WTC11 (cell line): ENCODE data around the gene GRM7. TPM values are rescaled to one million over a fixed set of nuclear protein-coding genes. Genes with fewer than 3 reads are reported as not detected.

ENCODE experiments used
- ATAC-seq: fragments of 200-7000 bp; cut with Tn5 transposase; 2 replicates; pipeline ENCODE4 v1.10.0; 2021; ENCODE audit warnings: mild to moderate bottlenecking, moderate library complexity
- CTCF ChIA-PET: fragments of 300-600 bp; sonication (Branson Sonifier 250); formaldehyde crosslinking; loops from one replicate; lab custom pipeline; 2021; ENCODE audit warnings: antibody characterized with exemption; lab: Charles Lee
- POLR2A ChIA-PET: fragments of 350-600 bp; sonication (Branson Sonifier 250); formaldehyde crosslinking; loops from one replicate; lab custom pipeline; 2021; ENCODE audit warnings: antibody characterized with exemption; lab: Charles Lee
- DNase-seq: peaks from one replicate; pipeline ENCODE4 v3.0.0; 2021; ENCODE audit warnings: low spot score
- H3K27ac Mint-ChIP-seq: 2 replicates; pipeline ENCODE4 v1.8.0; 2021; ENCODE audit warnings: mixed read lengths
- H3K27me3 Mint-ChIP-seq: 2 replicates; pipeline ENCODE4 v1.8.0; 2021; ENCODE audit warnings: low read depth, mild to moderate bottlenecking, moderate library complexity, mixed read lengths
- H3K36me3 Mint-ChIP-seq: 2 replicates; pipeline ENCODE4 v1.8.0; 2021; ENCODE audit warnings: mixed read lengths
- H3K4me1 Mint-ChIP-seq: 2 replicates; pipeline ENCODE4 v1.8.0; 2022; ENCODE audit warnings: mixed read lengths
- H3K4me3 Mint-ChIP-seq: 2 replicates; pipeline ENCODE4 v1.8.0; 2021; ENCODE audit warnings: mild to moderate bottlenecking, moderate library complexity, mixed read lengths
- H3K9me3 Mint-ChIP-seq: 2 replicates; pipeline ENCODE4 v1.8.0; 2021; ENCODE audit warnings: mixed read lengths
- ATF1 ChIP-seq: sonication (generic); formaldehyde crosslinking; IDR thresholded peaks from 2 replicates; pipeline ENCODE4 v1.8.1; 2023; ENCODE audit warnings: mild to moderate bottlenecking, moderate library complexity, missing genetic modification reagents
- ATF6 ChIP-seq: sonication (generic); formaldehyde crosslinking; IDR thresholded peaks from 2 replicates; pipeline ENCODE4 v1.8.1; 2023; ENCODE audit warnings: mild to moderate bottlenecking, missing genetic modification reagents
- E2F1 ChIP-seq: sonication (generic); formaldehyde crosslinking; IDR thresholded peaks from 2 replicates; pipeline ENCODE4 v1.8.0; 2022; ENCODE audit warnings: mild to moderate bottlenecking, missing genetic modification reagents
- GTF2I ChIP-seq: fragments of 250-450 bp; sonication (Bioruptor Pico); conservative IDR thresholded peaks from 2 replicates; pipeline ENCODE4 v1.4.0; 2021; ENCODE audit warnings: mild to moderate bottlenecking
- JUN ChIP-seq: sonication (generic); formaldehyde crosslinking; IDR thresholded peaks from 2 replicates; pipeline ENCODE4 v1.8.0; 2023; ENCODE audit warnings: mild to moderate bottlenecking, missing genetic modification reagents
- MXD4 ChIP-seq: fragments of 250-450 bp; sonication (Bioruptor Pico); IDR thresholded peaks from 2 replicates; pipeline ENCODE4 v1.8.0; 2021; ENCODE audit warnings: mild to moderate bottlenecking, moderate library complexity, borderline replicate concordance
- MYBL2 ChIP-seq: sonication (generic); formaldehyde crosslinking; IDR thresholded peaks from 2 replicates; pipeline ENCODE4 v1.8.1; 2023; ENCODE audit warnings: mild to moderate bottlenecking, moderate library complexity, missing genetic modification reagents
- NR1H2 ChIP-seq: sonication (generic); formaldehyde crosslinking; IDR thresholded peaks from 2 replicates; pipeline ENCODE4 v1.9.0; 2021; ENCODE audit warnings: mild to moderate bottlenecking, moderate library complexity, missing genetic modification reagents
- OVOL2 ChIP-seq: fragments of 250-450 bp; sonication (Bioruptor Pico); IDR thresholded peaks from 2 replicates; pipeline ENCODE4 v1.9.0; 2021; ENCODE audit warnings: mild to moderate bottlenecking, borderline replicate concordance
- RELA ChIP-seq: sonication (generic); formaldehyde crosslinking; IDR thresholded peaks from 2 replicates; pipeline ENCODE4 v1.8.1; 2022; ENCODE audit warnings: missing genetic modification reagents, mild to moderate bottlenecking, borderline replicate concordance
- SMAD3 ChIP-seq: sonication (generic); formaldehyde crosslinking; IDR thresholded peaks from 2 replicates; pipeline ENCODE4 v1.8.0; 2022; ENCODE audit warnings: missing genetic modification reagents, mild to moderate bottlenecking, borderline replicate concordance
- TEAD1 ChIP-seq: sonication (generic); formaldehyde crosslinking; IDR thresholded peaks from 2 replicates; pipeline ENCODE4 v1.8.0; 2022; ENCODE audit warnings: mild to moderate bottlenecking, missing genetic modification reagents
- TEAD4 ChIP-seq: sonication (generic); formaldehyde crosslinking; IDR thresholded peaks from 2 replicates; pipeline ENCODE4 v1.8.0; 2022; ENCODE audit warnings: mild to moderate bottlenecking, missing genetic modification reagents
- TP53 ChIP-seq: sonication (generic); formaldehyde crosslinking; IDR thresholded peaks from 2 replicates; pipeline ENCODE4 v1.8.1; 2023; ENCODE audit warnings: mild to moderate bottlenecking, missing genetic modification reagents
- USF1 ChIP-seq: sonication (generic); formaldehyde crosslinking; IDR thresholded peaks from 2 replicates; pipeline ENCODE4 v1.8.0; 2022; ENCODE audit warnings: mild to moderate bottlenecking, missing genetic modification reagents
- ZNF121 ChIP-seq: sonication (generic); formaldehyde crosslinking; IDR thresholded peaks from 2 replicates; pipeline ENCODE4 v1.8.0; 2023; ENCODE audit warnings: missing genetic modification reagents
- ZNF281 ChIP-seq: sonication (generic); formaldehyde crosslinking; IDR thresholded peaks from 2 replicates; pipeline ENCODE4 v1.8.0; 2023; ENCODE audit warnings: mild to moderate bottlenecking, missing genetic modification reagents
- ZNF317 ChIP-seq: sonication (generic); formaldehyde crosslinking; IDR thresholded peaks from 2 replicates; pipeline ENCODE4 v1.8.1; 2023; ENCODE audit warnings: low read depth, mild to moderate bottlenecking, moderate library complexity, missing genetic modification reagents, borderline replicate concordance
- ZNF423 ChIP-seq: fragments of 250-450 bp; sonication (Bioruptor Pico); IDR thresholded peaks from 2 replicates; pipeline ENCODE4 v2.1.2; 2022; ENCODE audit warnings: mild to moderate bottlenecking, moderate library complexity
- total RNA-seq: library from RNA; stranded (reverse); gene quantifications from 3 replicates; pipeline ENCODE4 v1.2.3, GENCODE V29; 2021
- TF ChIP-seq, protein P1 (sequence below): sonication (generic); formaldehyde crosslinking; IDR thresholded peaks from 2 replicates; pipeline ENCODE4 v1.8.1; 2023; ENCODE audit warnings: mild to moderate bottlenecking, missing genetic modification reagents, borderline replicate concordance
- TF ChIP-seq, protein P2 (sequence below): sonication (generic); formaldehyde crosslinking; IDR thresholded peaks from 2 replicates; pipeline ENCODE4 v1.8.1; 2022; ENCODE audit warnings: mild to moderate bottlenecking, missing genetic modification reagents, moderate library complexity, borderline replicate concordance
- TF ChIP-seq, protein P3 (sequence below): fragments of 250-450 bp; sonication (Bioruptor Pico); IDR thresholded peaks from 2 replicates; pipeline ENCODE4 v1.9.0; 2021; ENCODE audit warnings: mild to moderate bottlenecking

GRM7 gene
- total RNA-seq, 1 experiment from 2014 or later = 0.42 TPM

- no peak for TF ChIP-seq ATF6 (CRISPR knock-in tag)
- TF ChIP-seq, protein P1, sequence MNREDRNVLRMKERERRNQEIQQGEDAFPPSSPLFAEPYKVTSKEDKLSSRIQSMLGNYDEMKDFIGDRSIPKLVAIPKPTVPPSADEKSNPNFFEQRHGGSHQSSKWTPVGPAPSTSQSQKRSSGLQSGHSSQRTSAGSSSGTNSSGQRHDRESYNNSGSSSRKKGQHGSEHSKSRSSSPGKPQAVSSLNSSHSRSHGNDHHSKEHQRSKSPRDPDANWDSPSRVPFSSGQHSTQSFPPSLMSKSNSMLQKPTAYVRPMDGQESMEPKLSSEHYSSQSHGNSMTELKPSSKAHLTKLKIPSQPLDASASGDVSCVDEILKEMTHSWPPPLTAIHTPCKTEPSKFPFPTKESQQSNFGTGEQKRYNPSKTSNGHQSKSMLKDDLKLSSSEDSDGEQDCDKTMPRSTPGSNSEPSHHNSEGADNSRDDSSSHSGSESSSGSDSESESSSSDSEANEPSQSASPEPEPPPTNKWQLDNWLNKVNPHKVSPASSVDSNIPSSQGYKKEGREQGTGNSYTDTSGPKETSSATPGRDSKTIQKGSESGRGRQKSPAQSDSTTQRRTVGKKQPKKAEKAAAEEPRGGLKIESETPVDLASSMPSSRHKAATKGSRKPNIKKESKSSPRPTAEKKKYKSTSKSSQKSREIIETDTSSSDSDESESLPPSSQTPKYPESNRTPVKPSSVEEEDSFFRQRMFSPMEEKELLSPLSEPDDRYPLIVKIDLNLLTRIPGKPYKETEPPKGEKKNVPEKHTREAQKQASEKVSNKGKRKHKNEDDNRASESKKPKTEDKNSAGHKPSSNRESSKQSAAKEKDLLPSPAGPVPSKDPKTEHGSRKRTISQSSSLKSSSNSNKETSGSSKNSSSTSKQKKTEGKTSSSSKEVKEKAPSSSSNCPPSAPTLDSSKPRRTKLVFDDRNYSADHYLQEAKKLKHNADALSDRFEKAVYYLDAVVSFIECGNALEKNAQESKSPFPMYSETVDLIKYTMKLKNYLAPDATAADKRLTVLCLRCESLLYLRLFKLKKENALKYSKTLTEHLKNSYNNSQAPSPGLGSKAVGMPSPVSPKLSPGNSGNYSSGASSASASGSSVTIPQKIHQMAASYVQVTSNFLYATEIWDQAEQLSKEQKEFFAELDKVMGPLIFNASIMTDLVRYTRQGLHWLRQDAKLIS (CRISPR knock-in tag) = no peak
- TF ChIP-seq, protein P2, sequence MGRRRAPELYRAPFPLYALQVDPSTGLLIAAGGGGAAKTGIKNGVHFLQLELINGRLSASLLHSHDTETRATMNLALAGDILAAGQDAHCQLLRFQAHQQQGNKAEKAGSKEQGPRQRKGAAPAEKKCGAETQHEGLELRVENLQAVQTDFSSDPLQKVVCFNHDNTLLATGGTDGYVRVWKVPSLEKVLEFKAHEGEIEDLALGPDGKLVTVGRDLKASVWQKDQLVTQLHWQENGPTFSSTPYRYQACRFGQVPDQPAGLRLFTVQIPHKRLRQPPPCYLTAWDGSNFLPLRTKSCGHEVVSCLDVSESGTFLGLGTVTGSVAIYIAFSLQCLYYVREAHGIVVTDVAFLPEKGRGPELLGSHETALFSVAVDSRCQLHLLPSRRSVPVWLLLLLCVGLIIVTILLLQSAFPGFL (CRISPR knock-in tag) = no peak
- TF ChIP-seq TP53 (CRISPR knock-in tag) = no peak
- no peak for TF ChIP-seq TEAD1
- no peak for TF ChIP-seq ZNF281
- no peak for TF ChIP-seq GTF2I (CRISPR knock-in tag)
- no peak for TF ChIP-seq RELA (CRISPR knock-in tag)
- no peak for TF ChIP-seq ZNF121 (CRISPR knock-in tag)
- TF ChIP-seq, protein P3, sequence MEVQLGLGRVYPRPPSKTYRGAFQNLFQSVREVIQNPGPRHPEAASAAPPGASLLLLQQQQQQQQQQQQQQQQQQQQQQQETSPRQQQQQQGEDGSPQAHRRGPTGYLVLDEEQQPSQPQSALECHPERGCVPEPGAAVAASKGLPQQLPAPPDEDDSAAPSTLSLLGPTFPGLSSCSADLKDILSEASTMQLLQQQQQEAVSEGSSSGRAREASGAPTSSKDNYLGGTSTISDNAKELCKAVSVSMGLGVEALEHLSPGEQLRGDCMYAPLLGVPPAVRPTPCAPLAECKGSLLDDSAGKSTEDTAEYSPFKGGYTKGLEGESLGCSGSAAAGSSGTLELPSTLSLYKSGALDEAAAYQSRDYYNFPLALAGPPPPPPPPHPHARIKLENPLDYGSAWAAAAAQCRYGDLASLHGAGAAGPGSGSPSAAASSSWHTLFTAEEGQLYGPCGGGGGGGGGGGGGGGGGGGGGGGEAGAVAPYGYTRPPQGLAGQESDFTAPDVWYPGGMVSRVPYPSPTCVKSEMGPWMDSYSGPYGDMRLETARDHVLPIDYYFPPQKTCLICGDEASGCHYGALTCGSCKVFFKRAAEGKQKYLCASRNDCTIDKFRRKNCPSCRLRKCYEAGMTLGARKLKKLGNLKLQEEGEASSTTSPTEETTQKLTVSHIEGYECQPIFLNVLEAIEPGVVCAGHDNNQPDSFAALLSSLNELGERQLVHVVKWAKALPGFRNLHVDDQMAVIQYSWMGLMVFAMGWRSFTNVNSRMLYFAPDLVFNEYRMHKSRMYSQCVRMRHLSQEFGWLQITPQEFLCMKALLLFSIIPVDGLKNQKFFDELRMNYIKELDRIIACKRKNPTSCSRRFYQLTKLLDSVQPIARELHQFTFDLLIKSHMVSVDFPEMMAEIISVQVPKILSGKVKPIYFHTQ (CRISPR knock-in tag) = no peak
These were observed 704.7 kb downstream of the GRM7 start (continued) for GRCh38 chr3:7565574-7565973.

- no peak overlapping the region for H3K4me3 Mint-ChIP-seq
- CTCF ChIA-PET = no interaction called here
- DNase-seq (no peak), ATAC-seq (no peak)
- H3K4me1 Mint-ChIP-seq = peaks cover 2% of the 10 kb centered on the region; the same call in 1 of the 2 replicates
- H3K27me3 Mint-ChIP-seq = no peaks in the 10 kb centered on the region; the same call in 1 of the 2 replicates
- H3K27ac Mint-ChIP-seq = no peak overlapping the region
- TF ChIP-seq SMAD3 (CRISPR knock-in tag) (no peak), MXD4 (CRISPR knock-in tag) (no peak), ZNF317 (no peak), MYBL2 (CRISPR knock-in tag) (no peak), NR1H2 (CRISPR knock-in tag) (no peak), TP53 (CRISPR knock-in tag) (no peak), RELA (CRISPR knock-in tag) (no peak), E2F1 (no peak), OVOL2 (CRISPR knock-in tag) (no peak), ATF1 (CRISPR knock-in tag) (no peak), TEAD4 (no peak), ZNF423 (CRISPR knock-in tag) (no peak), USF1 (CRISPR knock-in tag) (no peak), JUN (no peak)
- peaks cover 21% of the 10 kb centered on the region for H3K9me3 Mint-ChIP-seq
- H3K36me3 Mint-ChIP-seq = peaks cover 17% of the 10 kb centered on the region
- POLR2A ChIA-PET = no interaction called here
These were observed 706.2 kb downstream of the GRM7 start for GRCh38 chr3:7567160-7567559.
